SK-MEL-5 (cell line): ENCODE measurements around the gene SIL1. TPM values are rescaled to one million over a fixed set of nuclear protein-coding genes. Genes with fewer than 3 reads are reported as not detected.

ENCODE experiments used
- DNase-seq: peaks from one replicate; pipeline ENCODE4 v3.0.0-alpha.2; 2016; ENCODE audit warnings: low read depth, low spot score
- in situ Hi-C: cut with HindIII; loops from 2 replicates; pipeline ENCODE4 v1.10.0; 2016; ENCODE audit warnings: low sequenced_read_pairs, high pct_unique_total_duplicates, low pct_unique_long_range_greater_than_20kb
- total RNA-seq: library from RNA; depleted of rRNA; stranded (reverse); fragments of >200 nt; shearing (Covaris generic); gene quantifications from 2 replicates; pipeline ENCODE4 v1.2.3, GENCODE V29; 2014

SIL1 gene
- total RNA-seq, 1 experiment from 2014 or later, result 66.1 TPM

DNA sequence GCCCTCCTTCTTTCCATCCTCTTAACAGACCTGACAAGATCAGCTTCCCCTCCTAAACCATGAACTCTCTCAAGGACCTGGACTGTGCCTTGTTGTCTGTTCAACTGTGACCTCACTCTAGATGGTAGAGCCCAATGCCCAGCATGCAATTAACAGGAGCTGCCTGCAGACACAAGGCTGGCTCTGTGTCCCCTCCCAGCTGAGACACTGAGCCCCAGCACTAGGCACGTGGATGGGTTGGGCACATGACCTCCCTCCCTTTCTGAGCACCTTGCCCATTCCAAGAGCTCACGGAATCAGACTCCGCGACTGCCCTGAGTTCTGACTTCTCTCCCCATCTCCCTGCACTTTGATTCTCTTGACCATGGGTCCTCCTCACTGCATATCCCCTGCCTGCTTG lies 229.6 kb downstream of the SIL1 start:
- in situ Hi-C loops, result no loop called here
- no peak for DNase-seq

DNA sequence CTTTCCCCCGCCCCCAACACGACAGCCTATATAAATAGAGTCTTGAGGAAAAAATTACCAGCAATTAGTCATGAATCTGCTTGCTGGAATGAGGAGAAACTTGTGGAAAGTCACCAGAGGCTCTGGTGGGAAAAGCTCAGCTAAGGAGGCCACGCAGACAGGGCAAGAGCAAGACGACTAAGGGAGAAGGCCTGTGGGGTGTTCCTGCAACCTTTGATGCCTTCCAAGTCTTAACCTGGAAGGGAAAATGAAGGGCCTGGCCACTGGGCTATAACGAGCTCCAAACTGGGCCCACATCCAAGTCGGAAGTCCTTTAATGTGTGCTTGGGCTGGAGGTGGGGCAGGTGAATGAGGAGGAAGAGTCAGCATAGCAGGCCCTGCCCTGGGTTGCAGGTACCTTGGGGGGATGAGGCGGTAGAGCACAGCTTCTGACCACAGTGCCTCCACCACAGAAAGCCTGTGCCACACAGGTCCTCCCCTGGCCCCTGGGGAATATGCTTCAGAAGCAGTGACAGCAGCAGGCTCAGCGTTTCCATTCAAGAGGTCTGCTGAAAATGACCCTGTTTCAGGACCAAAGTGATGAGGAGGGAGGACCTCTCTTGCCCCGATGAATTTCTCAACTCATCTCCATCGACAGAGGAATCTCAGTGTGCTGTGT lies 230.2 kb downstream of the SIL1 start:
- DNase-seq, result no peak
- in situ Hi-C loops, result no loop called here

DNA sequence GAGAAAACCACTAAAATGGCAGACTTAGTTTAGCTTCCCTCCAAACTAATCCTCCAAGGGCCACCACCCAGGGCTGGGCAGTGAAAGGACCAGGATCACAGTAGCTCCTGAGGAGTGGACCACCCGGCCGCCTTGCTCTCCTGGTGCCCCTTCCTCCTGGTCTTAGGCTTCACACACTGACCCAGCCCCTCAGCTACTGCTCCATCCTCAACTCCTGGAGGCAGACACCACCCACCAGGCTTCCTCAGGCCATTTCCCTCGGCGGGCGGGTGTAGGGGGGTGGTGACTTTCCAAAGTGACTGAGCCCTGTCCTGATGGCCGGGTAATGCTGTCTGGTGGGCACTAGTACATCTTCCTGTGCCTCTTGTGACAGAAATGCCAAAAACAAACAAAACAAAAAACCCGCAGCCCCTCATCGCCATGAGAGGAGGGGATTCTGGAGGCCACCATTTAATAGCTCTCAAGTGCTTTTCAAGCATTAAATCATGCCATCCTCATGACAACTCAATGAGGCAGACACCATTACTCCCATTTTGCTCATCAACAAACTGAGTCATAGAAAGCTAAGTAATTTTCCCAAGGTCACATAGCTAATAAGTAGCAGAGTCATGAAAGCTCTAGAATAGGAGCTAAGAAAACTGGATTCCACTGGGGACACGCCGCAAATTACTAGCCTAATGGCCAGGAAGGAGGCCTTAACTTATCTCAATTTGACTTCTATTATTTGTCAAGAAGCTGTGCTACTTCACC lies 231.8 kb downstream of the SIL1 start:
- in situ Hi-C loops, result no loop called here
- DNase-seq, result no peak

DNA sequence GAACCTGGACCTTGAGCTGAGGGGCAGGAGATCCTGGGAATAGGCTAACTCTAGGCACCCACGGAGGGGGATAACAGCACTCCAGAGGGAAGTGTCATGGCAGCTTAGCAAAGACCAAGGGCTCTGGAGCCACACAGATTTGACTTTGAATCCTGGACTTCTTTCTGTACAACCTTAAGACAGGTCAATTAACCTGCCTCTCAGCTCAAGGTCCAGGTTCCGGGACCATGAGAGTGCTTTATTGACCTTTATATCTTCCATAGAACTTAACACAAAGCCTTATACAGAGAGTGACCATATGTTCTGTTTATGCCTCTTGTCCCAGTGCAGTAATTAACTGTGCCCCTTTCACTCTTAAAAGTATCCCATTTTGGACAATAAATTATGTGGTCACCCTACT lies 232.5 kb downstream of the SIL1 start:
- DNase-seq, result no peak
- in situ Hi-C loops, result no loop called here

DNA sequence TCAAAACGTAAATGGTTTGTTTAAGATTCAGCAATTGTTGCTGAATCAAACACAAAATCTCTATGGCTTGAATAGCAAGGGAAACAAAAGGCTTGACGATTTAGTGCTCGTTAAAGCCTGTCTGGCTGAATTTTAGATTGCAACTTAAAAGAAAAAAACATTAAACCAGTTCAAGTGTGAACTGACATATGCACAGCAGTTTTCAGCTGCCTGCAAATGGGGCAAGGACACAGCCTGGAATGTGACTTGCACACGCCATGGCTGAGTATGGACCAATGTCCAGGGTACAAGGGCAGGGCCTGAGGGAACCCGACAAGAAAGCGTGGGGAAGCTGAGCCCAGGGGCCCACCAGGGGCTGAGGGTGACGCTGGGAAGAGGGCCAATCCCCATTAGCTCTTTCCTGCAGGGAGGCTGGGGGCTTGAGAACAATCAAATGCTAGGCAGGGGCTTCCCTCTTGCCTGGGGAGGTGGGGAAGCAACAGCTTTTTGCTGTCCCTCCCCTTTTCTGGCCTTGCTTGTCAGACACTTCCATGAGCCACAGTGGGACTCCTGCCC lies 233.4 kb downstream of the SIL1 start:
- in situ Hi-C loops, result no loop called here

DNA sequence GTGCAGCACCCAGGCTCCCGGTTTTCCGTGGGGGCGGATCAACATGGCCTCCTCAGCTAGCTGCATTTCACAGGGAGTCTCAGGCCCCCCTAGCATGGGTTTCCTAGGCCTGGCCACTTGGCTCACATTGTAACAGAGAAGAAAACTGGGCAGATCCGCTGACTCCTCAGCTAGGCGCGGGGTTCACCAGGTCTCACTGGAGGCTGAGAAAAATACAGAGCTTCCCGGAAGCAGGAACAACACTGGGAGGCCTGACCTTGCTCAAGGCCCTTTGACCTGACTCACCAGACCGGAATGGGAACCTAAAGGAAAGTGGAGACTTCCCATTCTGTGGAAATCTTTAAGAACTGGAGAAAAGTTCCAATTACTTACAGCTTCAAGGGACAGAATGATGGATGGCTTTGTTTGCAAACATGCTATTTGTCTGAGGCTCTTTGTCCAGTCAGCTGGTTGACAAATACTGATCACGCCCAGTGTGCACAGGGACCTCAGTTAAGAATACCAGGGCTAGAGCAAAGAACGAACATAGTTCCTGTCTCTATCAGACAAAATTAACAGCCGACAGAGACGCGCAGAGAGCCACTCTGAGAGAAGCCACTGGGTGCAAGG lies 234.3 kb downstream of the SIL1 start:
- in situ Hi-C loops, result no loop called here
- no peak for DNase-seq

More for the DNA sequence above, 233.4 kb downstream of the SIL1 start:
- no peak for DNase-seq

DNA sequence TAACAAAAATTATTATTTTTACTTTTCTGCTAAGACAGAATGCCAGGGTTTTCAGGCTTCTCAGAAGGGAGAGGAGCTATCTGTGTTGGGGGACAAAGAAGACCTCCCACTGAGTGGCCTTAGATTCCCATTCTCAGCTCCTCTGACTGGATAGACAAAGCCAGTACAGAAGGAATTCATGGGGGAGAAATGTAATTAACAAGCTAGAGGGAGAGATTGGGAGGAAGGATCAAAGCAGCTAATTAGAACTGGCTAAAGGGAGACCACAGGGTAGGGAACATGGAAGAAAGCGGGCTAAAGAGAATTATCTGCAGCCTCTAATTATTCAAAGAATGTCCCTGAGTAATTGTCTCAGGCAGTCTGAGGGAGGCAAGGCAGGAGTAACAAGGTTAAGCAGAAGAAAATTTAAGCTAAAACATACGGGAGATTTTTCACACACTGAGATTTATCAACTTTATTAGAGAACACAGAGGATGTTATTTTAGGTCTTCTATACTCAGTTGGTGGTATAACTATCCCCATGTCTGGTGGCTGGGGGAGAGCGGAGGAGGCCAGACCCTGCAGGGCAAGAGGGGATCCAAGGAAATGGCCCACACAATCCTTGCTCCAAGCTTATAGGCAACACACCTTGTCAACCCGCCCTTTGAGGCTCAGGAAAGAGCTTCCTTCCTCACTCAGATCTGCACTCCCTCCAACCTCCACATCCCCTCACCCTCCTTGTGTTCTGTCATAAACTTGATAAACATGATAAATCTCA lies 235.4 kb downstream of the SIL1 start:
- in situ Hi-C loops, result no loop called here
- DNase-seq, result no peak

DNA sequence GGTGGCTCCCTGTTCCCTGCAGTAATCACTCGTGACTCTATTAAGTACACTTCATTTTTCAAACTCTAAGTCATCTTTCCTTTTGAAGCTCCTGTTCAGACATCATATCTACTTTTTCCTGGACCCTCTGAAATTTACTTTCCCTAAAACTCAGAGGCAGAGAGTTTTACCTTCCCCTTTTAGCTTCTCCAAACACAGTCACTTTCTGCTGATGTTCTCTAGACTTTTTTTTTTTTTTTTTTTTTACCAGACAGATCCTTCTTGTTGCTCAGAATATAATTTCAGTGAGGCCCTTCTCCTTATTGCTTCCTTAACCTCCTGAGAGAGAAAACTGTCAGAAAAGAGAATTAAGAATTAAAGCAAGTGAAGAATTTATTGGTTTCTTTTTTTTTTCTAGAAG lies 236.4 kb downstream of the SIL1 start:
- DNase-seq, result no peak
- in situ Hi-C loops, result no loop called here

DNA sequence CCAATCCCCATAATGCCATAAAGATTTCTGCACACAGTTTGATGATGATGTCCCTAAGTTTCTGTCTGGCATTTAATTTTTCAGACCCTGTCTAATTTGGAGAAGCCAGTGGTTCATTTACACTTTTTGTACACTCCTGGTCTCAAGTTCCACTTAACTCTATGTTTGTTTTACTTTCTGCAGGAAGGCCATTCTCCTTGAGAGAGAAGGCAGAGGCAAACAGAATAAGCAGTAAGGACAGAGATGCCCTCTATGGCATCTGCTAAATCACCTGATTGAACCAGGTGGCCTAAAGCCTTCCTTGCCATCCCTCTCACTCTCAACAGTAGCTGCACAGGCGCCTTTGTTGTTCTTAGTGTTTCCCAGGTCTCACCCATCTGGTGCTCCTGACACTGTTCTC lies 236.9 kb downstream of the SIL1 start:
- in situ Hi-C loops, result no loop called here
- no peak for DNase-seq

DNA sequence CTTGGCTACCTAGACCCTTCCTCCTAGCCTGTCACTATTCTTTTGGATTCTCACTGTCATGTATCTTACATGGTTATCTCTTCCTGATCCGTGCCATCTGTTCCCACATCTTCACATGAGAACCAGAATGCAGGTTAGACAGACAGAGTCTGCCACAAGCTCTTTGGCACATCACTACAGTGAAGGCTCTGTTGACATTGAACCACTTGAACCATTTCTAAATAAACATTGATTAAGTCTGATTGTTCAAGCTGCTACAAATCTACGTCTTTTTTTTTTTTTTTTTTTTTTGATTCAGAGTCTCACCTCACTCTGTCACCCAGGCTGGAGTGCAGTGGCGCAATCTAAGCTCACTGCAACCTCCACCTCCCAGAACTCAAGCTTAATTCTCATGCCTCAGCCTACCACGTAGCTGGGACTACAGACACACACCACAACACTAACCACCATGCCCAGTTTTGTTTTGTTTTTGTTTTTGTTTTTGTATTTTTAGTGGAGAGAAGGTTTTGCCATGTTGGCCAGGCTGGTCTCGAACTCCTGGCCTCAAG lies 237.9 kb downstream of the SIL1 start:
- in situ Hi-C loops, result no loop called here
- DNase-seq, result no peak

DNA sequence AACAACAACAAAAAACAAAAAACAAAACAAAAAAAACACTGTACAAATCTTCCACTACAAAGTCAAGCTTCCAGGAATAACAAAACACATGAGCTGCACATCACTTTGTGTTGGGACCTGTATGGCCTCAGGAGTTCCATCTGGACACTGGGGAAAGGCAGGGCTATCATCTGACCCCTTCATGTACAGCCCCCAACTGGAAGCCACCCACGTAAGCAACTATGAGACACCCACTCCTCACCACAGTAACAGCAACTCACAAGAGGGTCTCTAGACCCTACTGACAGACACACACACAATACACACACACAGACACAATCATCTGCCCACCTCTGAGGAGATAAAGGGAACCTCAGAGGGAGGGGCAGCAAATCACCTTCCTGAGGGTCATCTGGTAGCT lies 241.4 kb downstream of the SIL1 start:
- in situ Hi-C loops, result no loop called here
- DNase-seq, result no peak

DNA sequence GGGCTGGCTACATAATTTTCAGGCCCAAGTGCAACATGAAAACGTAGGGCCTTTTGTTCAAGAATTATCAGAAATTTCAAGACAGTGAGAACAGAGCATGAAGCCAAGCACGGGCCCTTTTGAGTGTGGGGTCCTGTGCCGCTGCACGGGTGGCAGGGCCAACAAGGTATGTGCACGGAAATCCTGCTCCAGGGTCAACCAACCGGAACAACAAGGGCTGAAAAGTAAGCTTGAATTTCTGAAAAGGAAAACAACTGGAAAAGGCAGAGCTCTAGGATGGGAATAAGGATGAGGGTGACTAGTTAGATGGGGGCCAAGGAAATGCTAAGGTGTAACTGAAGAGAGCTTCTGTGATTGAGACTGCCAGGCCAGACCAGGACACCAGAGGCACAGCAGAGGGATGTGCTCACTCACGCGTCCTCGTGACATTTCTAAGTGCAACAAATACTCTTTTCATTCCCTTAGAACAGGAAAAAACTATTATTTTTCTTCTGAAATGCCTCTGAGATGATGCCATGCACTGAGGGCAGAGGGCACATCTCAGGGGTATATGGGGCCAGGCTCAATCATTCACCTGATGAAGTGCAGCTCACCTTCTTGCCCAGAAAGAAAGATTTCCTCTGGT lies 242.4 kb downstream of the SIL1 start:
- in situ Hi-C loops, result no loop called here
- peak; percentile 22 for DNase-seq

DNA sequence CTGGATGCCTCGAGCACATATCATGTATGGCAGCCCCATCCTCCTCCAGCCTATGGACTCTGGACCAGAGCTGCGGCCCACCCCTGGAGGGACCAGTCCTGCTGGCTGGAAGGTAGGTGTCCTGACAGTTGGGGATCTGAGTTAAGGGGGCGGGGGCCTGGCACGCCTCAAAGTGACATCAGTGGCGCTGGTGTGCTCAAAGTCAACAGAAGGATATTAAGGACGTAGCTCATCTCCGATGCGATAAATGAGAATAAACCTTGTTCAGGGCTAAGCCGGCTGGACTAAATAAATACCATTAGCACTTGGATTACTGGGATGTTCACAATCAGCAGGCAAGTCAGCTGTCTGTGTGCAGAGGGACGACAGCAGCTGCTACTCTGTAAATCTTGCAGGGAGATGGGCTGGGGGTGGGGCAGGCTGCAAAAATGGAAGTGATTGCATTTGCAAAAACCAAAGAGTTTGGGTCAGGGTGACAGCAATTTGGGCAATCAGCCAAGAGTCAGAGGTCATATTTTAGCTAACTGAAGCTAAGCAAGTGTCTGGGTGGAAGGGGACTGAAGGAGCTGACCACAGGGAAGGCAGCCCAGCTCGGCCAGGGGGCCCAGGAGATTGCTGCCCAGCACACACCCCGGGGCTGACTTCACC lies 243.0 kb downstream of the SIL1 start:
- no peak for DNase-seq
- in situ Hi-C loops, result no loop called here

DNA sequence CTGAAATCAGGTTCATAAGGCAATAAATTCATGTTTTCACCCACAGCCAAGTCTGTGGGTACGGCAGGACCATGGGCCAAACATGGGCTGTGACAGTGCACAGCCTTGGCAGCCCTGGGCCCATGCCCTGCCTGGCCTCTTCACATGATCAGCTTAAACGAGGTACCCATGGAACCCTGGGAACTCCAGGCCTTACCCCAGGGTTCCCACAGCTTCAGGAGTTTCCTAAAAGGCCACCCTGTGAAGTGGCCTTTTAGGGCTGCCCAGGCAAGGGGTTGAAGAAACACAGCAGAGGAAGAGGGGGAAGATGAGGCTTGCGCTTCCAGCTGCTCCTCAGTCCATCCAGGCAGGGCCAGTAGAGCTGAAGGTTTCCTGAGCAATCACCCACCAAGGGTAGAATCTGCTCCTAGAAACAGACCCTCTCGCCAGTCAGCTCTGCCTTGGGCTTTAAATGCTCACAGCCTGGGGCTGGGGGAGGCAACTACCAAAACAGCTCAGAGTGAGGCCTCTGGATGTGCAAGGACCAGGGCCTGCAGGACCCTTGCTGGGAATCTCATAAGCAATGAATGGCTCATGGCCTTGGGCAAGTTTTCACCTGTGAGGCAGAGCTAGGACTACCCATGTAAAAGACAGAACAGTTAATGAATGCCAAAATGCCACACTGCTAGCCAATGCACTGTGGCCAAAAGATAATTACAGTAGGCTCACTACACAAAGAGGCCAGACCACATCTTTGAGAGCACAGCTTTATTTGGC lies 243.7 kb downstream of the SIL1 start:
- no peak for DNase-seq
- in situ Hi-C loops, result no loop called here

DNA sequence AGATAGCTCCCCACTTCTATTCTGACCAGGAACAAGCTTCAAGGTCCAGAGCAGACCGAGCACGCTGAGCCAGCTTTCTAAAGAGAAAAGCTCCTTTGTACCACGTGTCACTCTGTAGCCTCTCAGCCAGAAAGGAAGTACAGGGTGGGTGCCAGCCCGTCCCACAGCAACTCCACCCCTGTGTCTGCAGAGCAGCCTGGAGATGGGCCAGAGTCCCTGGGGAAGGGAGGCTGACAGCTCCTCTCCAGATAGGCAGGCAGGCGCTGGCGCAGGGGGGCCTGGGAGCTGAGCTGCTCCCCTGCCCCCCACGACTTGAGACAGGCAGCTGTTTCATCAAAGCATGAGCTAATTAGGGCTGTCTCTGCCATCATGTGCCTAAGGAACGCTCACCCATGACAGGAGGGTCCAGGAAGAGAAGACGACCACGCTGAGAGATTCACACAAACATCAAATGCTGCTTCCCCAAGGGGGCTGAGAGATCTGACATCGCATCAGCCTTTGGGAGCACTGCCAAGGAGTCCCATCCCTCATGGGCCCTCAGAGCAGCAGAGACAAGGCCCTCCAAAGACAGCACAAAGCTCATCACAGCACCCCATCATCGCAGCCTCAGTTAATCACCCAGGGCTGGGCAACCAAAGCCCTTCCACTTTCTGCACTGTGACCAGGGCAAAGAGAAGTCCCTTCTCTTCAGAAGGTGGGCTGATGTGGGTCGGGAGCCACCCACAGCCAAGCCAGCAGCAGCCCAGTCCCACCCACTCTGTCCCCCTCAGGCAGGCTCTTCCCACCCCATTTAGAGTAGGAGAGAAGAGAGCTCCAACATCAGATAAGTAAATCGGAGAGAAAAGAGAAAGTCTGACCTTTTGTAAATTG lies 244.5 kb downstream of the SIL1 start:
- in situ Hi-C loops, result no loop called here
- peak; percentile 52 for DNase-seq
